Rectal smooth muscle tissue (tissue), 1 donor: ENCODE measurements around the gene GHR.

Experiments
- H3K27ac ChIP-seq: one replicate; pipeline ENCODE4 v1.7.0; 2013; ENCODE audit warnings: low read depth, low read length, inconsistent platforms
- H3K27me3 ChIP-seq: one replicate; pipeline ENCODE4 v1.7.0; 2013; ENCODE audit warnings: low read length; ENCODE audit not compliant: control insufficient read depth, insufficient read depth
- H3K36me3 ChIP-seq: one replicate; pipeline ENCODE4 v1.7.0; 2013; ENCODE audit warnings: low read length; ENCODE audit not compliant: control insufficient read depth, insufficient read depth
- H3K4me1 ChIP-seq: one replicate; pipeline ENCODE4 v1.7.0; 2013; ENCODE audit warnings: low read length; ENCODE audit not compliant: control insufficient read depth, insufficient read depth
- H3K4me3 ChIP-seq: one replicate; pipeline ENCODE4 v1.7.0; 2013; ENCODE audit warnings: low read length
- H3K9ac ChIP-seq: one replicate; pipeline ENCODE4 v1.7.0; 2013; ENCODE audit warnings: low read length

Gene GHR

GRCh38 chr5:42423285-42424165, at the start of gene GHR:
GHR (plus strand) TSS chr5:42423439; CDS start chr5:42565875, 142,436 bp downstream.
- Histone ChIP-seq H3K4me3 (peak within 1 kb of the TSS; percentile 79), H3K27ac (peak within 1 kb of the TSS; percentile 80), H3K9ac (peak within 1 kb of the TSS; percentile 33), H3K27me3 (no peaks in the 10 kb centered on the region), H3K4me1 (peaks cover 10% of the 10 kb centered on the region), H3K36me3 (no peaks in the 10 kb centered on the region)

GRCh38 chr5:42374679-42375273, 48.5 kb upstream of the GHR start:
- Histone ChIP-seq H3K27me3 (no peaks in the 10 kb centered on the region), H3K4me3 (no peak overlapping the region), H3K36me3 (no peaks in the 10 kb centered on the region), H3K27ac (no peak overlapping the region), H3K4me1 (no peaks in the 10 kb centered on the region), H3K9ac (no peak overlapping the region)

DNA sequence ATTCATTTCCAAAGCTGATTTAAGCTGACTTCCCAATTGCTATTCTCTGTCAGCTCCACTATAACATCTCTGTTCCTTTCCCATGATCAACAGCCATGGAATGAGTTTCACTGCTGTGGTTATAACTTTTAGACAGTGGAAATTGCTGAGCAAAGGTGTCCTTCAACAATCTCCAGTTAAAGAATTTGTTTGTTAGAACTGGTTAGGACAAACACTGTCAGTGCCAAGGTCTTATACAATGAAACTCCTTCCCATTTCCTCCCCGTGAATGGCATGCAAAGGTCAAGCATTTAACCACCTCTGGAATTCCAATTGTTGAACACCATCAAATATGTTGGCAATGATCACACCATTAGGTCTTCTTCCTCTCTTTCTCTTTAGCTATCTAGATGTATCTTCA, 45.7 kb upstream of the GHR start:
- no peak overlapping the region for H3K9ac ChIP-seq
- no peak overlapping the region for H3K27ac ChIP-seq

DNA sequence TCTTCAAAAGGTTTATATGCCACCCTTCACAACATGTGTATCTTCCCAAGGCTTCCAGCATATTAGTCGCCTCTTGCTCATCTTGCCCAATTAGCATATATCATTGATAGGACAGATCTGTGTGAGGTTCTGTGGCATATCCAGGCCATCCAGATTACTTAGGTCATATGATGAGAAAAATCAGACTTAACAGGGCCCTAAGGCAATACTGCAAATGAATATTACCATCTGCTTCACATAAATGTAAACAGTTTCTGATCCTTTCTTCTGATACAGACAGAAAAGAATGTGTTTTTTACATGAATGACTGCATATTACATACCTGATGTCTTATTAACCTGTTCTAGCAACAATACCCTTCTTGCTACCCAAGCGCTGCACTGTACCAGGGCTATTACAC, 41.3 kb upstream of the GHR start:
- Histone ChIP-seq H3K27me3 (no peaks in the 10 kb centered on the region), H3K4me3 (no peak overlapping the region), H3K4me1 (no peaks in the 10 kb centered on the region), H3K9ac (no peak overlapping the region), H3K36me3 (no peaks in the 10 kb centered on the region), H3K27ac (no peak overlapping the region)

More for the DNA sequence above, 45.7 kb upstream of the GHR start:
- no peak overlapping the region for H3K4me3 ChIP-seq
- no peaks in the 10 kb centered on the region for H3K4me1 ChIP-seq
- H3K27me3 ChIP-seq = no peaks in the 10 kb centered on the region
- H3K36me3 ChIP-seq = no peaks in the 10 kb centered on the region

- Histone ChIP-seq H3K4me3 (no peak overlapping the region), H3K4me1 (no peaks in the 10 kb centered on the region), H3K27ac (no peak overlapping the region), H3K9ac (no peak overlapping the region), H3K27me3 (no peaks in the 10 kb centered on the region), H3K36me3 (no peaks in the 10 kb centered on the region)
Measured at GRCh38 chr5:42387563-42387962, 35.7 kb upstream of the GHR start.

- Histone ChIP-seq H3K4me3 (no peak overlapping the region), H3K9ac (no peak overlapping the region), H3K27ac (no peak overlapping the region), H3K36me3 (no peaks in the 10 kb centered on the region), H3K27me3 (no peaks in the 10 kb centered on the region), H3K4me1 (no peaks in the 10 kb centered on the region)
Measured at GRCh38 chr5:42390115-42390514, 33.1 kb upstream of the GHR start.

GRCh38 chr5:42392917-42393316, 30.3 kb upstream of the GHR start:
- H3K27me3 ChIP-seq = no peaks in the 10 kb centered on the region
- no peak overlapping the region for H3K9ac ChIP-seq
- no peak overlapping the region for H3K27ac ChIP-seq
- no peaks in the 10 kb centered on the region for H3K4me1 ChIP-seq
- no peak overlapping the region for H3K4me3 ChIP-seq
- H3K36me3 ChIP-seq = no peaks in the 10 kb centered on the region

DNA sequence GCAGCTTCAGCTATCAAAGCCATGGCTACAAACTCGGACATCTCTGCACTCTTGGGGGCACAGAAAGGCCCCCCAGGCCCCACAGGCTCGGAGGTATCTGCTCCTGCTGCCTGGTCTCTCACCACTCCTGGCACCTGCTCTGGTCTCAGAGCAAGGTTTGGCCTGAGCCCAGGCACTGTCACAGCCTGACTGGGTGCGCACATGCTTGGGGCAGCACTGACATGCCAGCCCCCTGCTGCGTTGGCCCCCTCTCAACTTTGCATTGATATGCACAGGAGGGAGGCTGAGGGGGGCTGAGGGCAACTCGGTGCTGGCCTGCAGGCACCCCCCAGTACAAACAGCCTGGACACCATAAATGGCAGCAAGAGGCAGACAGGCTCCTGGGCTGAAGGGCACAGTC, 27.1 kb upstream of the GHR start:
- Histone ChIP-seq H3K27me3 (no peaks in the 10 kb centered on the region), H3K4me3 (no peak overlapping the region), H3K36me3 (no peaks in the 10 kb centered on the region), H3K9ac (no peak overlapping the region), H3K27ac (no peak overlapping the region), H3K4me1 (no peaks in the 10 kb centered on the region)

DNA sequence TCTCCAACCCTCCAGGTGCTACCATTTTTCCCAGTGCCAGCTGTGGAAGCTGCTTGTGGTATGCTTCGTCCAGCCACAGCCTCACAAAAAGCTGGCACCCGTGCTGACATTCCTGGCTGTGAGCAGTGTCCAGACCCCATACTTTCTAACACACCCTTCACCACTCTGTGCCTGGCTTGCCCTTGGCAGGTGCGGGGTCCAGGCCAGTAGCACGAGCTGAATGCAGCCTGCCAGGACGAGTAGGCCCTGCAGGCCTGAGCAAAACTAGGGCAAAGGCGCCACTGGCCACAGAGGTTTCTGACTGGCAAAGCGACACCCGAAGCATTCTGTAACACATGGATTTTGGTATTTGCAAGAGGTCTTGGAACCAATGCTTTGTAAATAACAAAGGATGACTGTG, 26.0 kb upstream of the GHR start:
- Histone ChIP-seq H3K27ac (no peak overlapping the region), H3K36me3 (no peaks in the 10 kb centered on the region), H3K4me1 (no peaks in the 10 kb centered on the region), H3K9ac (no peak overlapping the region), H3K4me3 (no peak overlapping the region), H3K27me3 (no peaks in the 10 kb centered on the region)

DNA sequence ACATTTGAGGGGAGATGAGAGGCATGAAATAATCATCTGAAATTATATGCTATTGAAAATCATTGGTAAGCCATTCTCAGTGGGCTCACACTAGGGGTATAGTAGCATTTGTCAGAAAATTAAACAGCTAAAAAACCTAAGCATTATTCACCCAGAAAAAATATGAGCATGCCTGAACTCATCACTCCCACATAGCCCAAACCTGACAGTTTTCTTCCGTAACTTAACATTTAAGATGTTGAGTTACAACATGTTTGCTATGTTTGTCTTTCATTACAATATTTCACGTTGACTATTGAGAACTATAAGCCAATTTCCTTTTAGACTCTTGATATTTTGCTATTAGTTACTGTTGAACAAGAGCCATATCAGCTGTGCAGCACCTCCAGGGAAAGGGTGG, 23.5 kb upstream of the GHR start:
- H3K36me3 ChIP-seq = no peaks in the 10 kb centered on the region

GRCh38 chr5:42400474-42400873, 22.8 kb upstream of the GHR start:
- Histone ChIP-seq H3K27ac (no peak overlapping the region), H3K4me1 (no peaks in the 10 kb centered on the region), H3K36me3 (no peaks in the 10 kb centered on the region), H3K4me3 (no peak overlapping the region), H3K27me3 (no peaks in the 10 kb centered on the region), H3K9ac (no peak overlapping the region)

More for the DNA sequence above, 23.5 kb upstream of the GHR start:
- no peak overlapping the region for H3K4me3 ChIP-seq
- H3K27me3 ChIP-seq = no peaks in the 10 kb centered on the region
- H3K27ac ChIP-seq = no peak overlapping the region
- no peaks in the 10 kb centered on the region for H3K4me1 ChIP-seq
- no peak overlapping the region for H3K9ac ChIP-seq

DNA sequence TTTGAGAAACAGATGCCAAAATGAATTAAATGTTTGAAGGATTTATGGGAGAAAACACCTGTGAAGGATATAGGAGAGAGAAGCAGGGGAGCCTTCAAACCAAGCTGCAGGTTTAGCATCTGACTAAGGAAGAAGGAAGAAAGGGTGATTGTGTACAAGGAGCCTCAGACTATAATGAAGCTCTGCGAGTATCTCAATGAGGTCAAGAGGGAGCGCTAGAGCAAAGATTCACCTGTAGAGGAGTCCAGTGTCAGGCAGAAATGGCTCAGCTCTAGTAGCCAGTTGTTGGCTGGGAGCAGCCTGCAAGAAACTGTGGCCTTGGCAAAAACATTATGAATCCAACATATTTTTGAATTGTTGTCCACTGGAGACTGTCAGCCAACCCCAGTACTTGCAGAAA, 20.0 kb upstream of the GHR start:
- no peak overlapping the region for H3K4me3 ChIP-seq
- no peaks in the 10 kb centered on the region for H3K4me1 ChIP-seq
- no peaks in the 10 kb centered on the region for H3K27me3 ChIP-seq
- no peak overlapping the region for H3K9ac ChIP-seq
- H3K36me3 ChIP-seq = no peaks in the 10 kb centered on the region
- no peak overlapping the region for H3K27ac ChIP-seq

DNA sequence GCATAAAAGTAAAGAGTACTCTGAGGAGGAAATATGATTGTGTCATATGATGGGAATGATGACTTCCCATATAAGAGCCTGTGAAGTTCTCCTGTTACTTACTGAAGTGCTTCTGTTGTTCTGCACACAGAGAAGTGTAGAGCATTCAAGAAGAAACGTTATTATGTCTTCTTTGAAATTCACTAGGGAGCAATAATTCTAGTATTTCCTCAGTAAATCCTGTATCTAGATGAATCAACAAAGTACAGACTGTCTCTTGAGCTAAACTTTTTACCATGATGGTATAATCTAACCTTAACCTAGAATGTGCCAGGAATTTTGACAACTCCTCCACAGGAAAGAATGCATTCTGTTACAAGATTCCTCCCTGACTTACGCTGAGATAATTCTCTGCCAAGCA, 18.9 kb upstream of the GHR start:
- H3K27ac ChIP-seq = no peak overlapping the region
- H3K27me3 ChIP-seq = no peaks in the 10 kb centered on the region
- H3K36me3 ChIP-seq = no peaks in the 10 kb centered on the region
- H3K4me3 ChIP-seq = no peak overlapping the region
- no peaks in the 10 kb centered on the region for H3K4me1 ChIP-seq
- H3K9ac ChIP-seq = no peak overlapping the region
